Neuronal stem cell (in vitro differentiated cells): Measurements from ENCODE around the gene SCAF4.
A peak's percentile ranks its signal among the peaks of the same experiment; 100 is the strongest.
"Not testable (repeated sequence)": the region's sequence is repeated elsewhere in the genome, so short reads cannot be mapped to it uniquely, and the experiment has no call there.

Experiments used
- DNase-seq: peaks from one replicate; pipeline ENCODE4 v3.0.0-alpha.2; 2013; ENCODE audit warnings: low spot score
- H2AFZ ChIP-seq: one replicate; pipeline ENCODE4 v1.6.1; 2013; ENCODE audit warnings: mild to moderate bottlenecking, low read length, inconsistent platforms
- H2AK5ac ChIP-seq: 2 replicates; pipeline ENCODE4 v1.6.1; 2013; ENCODE audit warnings: low read depth, mild to moderate bottlenecking, inconsistent platforms, low read length, moderate library complexity, mixed read lengths
- H2BK120ac ChIP-seq: 2 replicates; pipeline ENCODE4 v1.6.1; 2013; ENCODE audit warnings: low read depth, mild to moderate bottlenecking, inconsistent platforms, low read length, moderate library complexity, mixed read lengths
- H2BK12ac ChIP-seq: one replicate; pipeline ENCODE4 v1.6.1; 2013; ENCODE audit warnings: low read length, inconsistent platforms
- H2BK15ac ChIP-seq: 2 replicates; pipeline ENCODE4 v1.6.1; 2013; ENCODE audit warnings: mild to moderate bottlenecking, low read length, inconsistent platforms, mixed read lengths
- H2BK5ac ChIP-seq: one replicate; pipeline ENCODE4 v1.6.1; 2013; ENCODE audit warnings: inconsistent platforms, mild to moderate bottlenecking, low read length, moderate library complexity
- H3K14ac ChIP-seq: one replicate; pipeline ENCODE4 v1.6.1; 2013; ENCODE audit warnings: low read length, inconsistent platforms
- H3K18ac ChIP-seq: 2 replicates; pipeline ENCODE4 v1.6.1; 2013; ENCODE audit warnings: low read length, inconsistent platforms
- H3K23ac ChIP-seq: 2 replicates; pipeline ENCODE4 v1.6.1; 2013; ENCODE audit warnings: low read depth, mild to moderate bottlenecking, mixed read lengths, low read length, inconsistent platforms; ENCODE audit not compliant: poor library complexity
- H3K27ac ChIP-seq: replicated peaks from 3 replicates; pipeline ENCODE4 v1.5.1; 2013; ENCODE audit warnings: low read length, inconsistent platforms
- H3K27me3 ChIP-seq, 3 experiments: 2 replicates each; pipeline ENCODE4 v1.6.1; 2013; ENCODE audit warnings: low read length in 3 of 3, mild to moderate bottlenecking in 2 of 3, inconsistent platforms in 1 of 3, low read depth in 1 of 3, mixed read lengths in 1 of 3, moderate library complexity in 1 of 3; ENCODE audit not compliant: control insufficient read depth in 3 of 3, insufficient read depth in 3 of 3
- H3K36me3 ChIP-seq, 2 donors: replicated peaks in 1 of 2; 2 replicates each; pipeline ENCODE4 v1.6.1; 2013; ENCODE audit warnings: low read length in 2 of 2; ENCODE audit not compliant: control insufficient read depth in 2 of 2, insufficient read depth in 2 of 2
- H3K4ac ChIP-seq: 2 replicates; pipeline ENCODE4 v1.6.1; 2013; ENCODE audit warnings: inconsistent platforms, mild to moderate bottlenecking, low read length, moderate library complexity
- H3K4me1 ChIP-seq, 2 donors: 1 replicate in 1 of 2; 2 replicates in 1 of 2; pipeline ENCODE4 v1.6.1; 2013; ENCODE audit warnings: low read length in 2 of 2, low read depth in 1 of 2; ENCODE audit not compliant: control insufficient read depth in 2 of 2, insufficient read depth in 1 of 2
- H3K4me2 ChIP-seq: one replicate; pipeline ENCODE4 v1.6.1; 2013; ENCODE audit warnings: mild to moderate bottlenecking, low read length, inconsistent platforms; ENCODE audit not compliant: insufficient read depth, poor library complexity, severe bottlenecking
- H3K4me3 ChIP-seq, 2 donors: 2 replicates each; pipeline ENCODE4 v1.5.1; 2013; ENCODE audit warnings: low read length in 2 of 2, mild to moderate bottlenecking in 2 of 2, inconsistent platforms in 1 of 2, moderate library complexity in 1 of 2
- H3K79me1 ChIP-seq: one replicate; pipeline ENCODE4 v1.6.1; 2013; ENCODE audit warnings: low read depth, mild to moderate bottlenecking, inconsistent platforms, low read length, moderate library complexity
- H3K9ac ChIP-seq: one replicate; pipeline ENCODE4 v1.6.1; 2013; ENCODE audit warnings: mild to moderate bottlenecking, low read depth, low read length, inconsistent platforms; ENCODE audit not compliant: poor library complexity
- H3K9me3 ChIP-seq, 2 donors: replicated peaks in 1 of 2; 2 replicates each; pipeline versions ENCODE3 to v1.6.1; 2013; ENCODE audit warnings: low read length in 2 of 2, mild to moderate bottlenecking in 2 of 2, inconsistent platforms in 1 of 2, low read depth in 1 of 2, mixed read lengths in 1 of 2, moderate library complexity in 1 of 2; ENCODE audit not compliant: control insufficient read depth in 2 of 2, insufficient read depth in 1 of 2
- H4K8ac ChIP-seq: one replicate; pipeline ENCODE4 v1.6.1; 2013; ENCODE audit warnings: low read depth, mild to moderate bottlenecking, inconsistent platforms, low read length, moderate library complexity
- H4K91ac ChIP-seq: one replicate; pipeline ENCODE4 v1.6.1; 2013; ENCODE audit warnings: low read length, low read depth, mild to moderate bottlenecking, inconsistent platforms; ENCODE audit not compliant: poor library complexity
- WGBS, 2 donors: extraction: QIAGEN DNeasy Blood & Tissue Kit; methylation state at CpG; one replicate each; pipeline ENCODE4 v1.1.7; 2013; ENCODE audit warnings: missing lambda C conversion rate in 2 of 2, mixed read lengths in 1 of 2; ENCODE audit not compliant: insufficient read length in 2 of 2, insufficient replicate concordance in 1 of 2; ENCODE audit errors: extremely low coverage in 2 of 2; 5-methylcytosine and 5-hydroxymethylcytosine counted together

SCAF4 gene

GRCh38 chr21:31659286-31659535 lies 72.7 kb downstream of the SCAF4 start:
- Histone ChIP-seq H3K36me3 (peaks cover 6 to 23% of the 10 kb centered on the region in 2 donors), H2BK120ac (no peak overlapping the region), H3K27me3 (no peaks in the 10 kb centered on the region), H3K9me3 (peaks cover 0 to 8% of the 10 kb centered on the region in 2 donors), H3K14ac (no peak overlapping the region), H2BK5ac (no peak overlapping the region), H2BK15ac (no peak overlapping the region), H3K79me1 (peaks cover 3% of the 10 kb centered on the region), H4K8ac (no peak overlapping the region), H3K18ac (no peak overlapping the region), H3K4me3 (peak overlapping the region; percentile 69 to 97), H3K4me1 (peaks cover 0 to 3% of the 10 kb centered on the region in 2 donors), H3K23ac (peak overlapping the region; percentile 100), H2AFZ (peak overlapping the region; percentile 89), H2AK5ac (no peak overlapping the region), H3K4me2 (peak overlapping the region; percentile 62), H4K91ac (no peak overlapping the region), H3K4ac (no peak overlapping the region), H2BK12ac (no peak overlapping the region), H3K9ac (no peak overlapping the region), H3K27ac (no peak overlapping the region)
- WGBS, 2 donors: no CpG with 5 or more reads among the region's 18 CpGs
- no peak for DNase-seq

GRCh38 chr21:31658053-31658452 lies 73.9 kb downstream of the SCAF4 start:
- H3K14ac ChIP-seq: no peak overlapping the region
- no peak overlapping the region for H2BK5ac ChIP-seq
- H2BK12ac ChIP-seq: no peak overlapping the region
- WGBS, 2 donors: 100% methylated on average over 1 of the region's 9 CpGs; no CpG with 5 or more reads in 1 of the 2 donors
- no peak overlapping the region for H4K8ac ChIP-seq
- peaks cover 3% of the 10 kb centered on the region for H3K79me1 ChIP-seq
- no peak overlapping the region for H2AFZ ChIP-seq
- peaks cover 0 to 8% of the 10 kb centered on the region in 2 donors for H3K9me3 ChIP-seq
- H3K27me3 ChIP-seq: no peaks in the 10 kb centered on the region
- no peak overlapping the region for H3K27ac ChIP-seq
- H2BK15ac ChIP-seq: no peak overlapping the region
- no peak overlapping the region for H3K18ac ChIP-seq
- H2BK120ac ChIP-seq: no peak overlapping the region
- H3K4me1 ChIP-seq: peaks cover 0 to 3% of the 10 kb centered on the region in 2 donors
- no peak overlapping the region for H3K4ac ChIP-seq
- DNase-seq: no peak
- no peak overlapping the region for H3K4me3 ChIP-seq
- no peak overlapping the region for H3K4me2 ChIP-seq
- H3K36me3 ChIP-seq: peaks cover 4 to 11% of the 10 kb centered on the region in 2 donors
- H2AK5ac ChIP-seq: no peak overlapping the region
- no peak overlapping the region for H3K23ac ChIP-seq
- H4K91ac ChIP-seq: no peak overlapping the region
- no peak overlapping the region for H3K9ac ChIP-seq

GRCh38 chr21:31656199-31657095 lies 75.5 kb downstream of the SCAF4 start:
- Histone ChIP-seq H3K4me1 (peaks cover 0 to 3% of the 10 kb centered on the region in 2 donors), H3K4me3 (no peak overlapping the region), H4K91ac (no peak overlapping the region), H3K79me1 (peaks cover 3% of the 10 kb centered on the region), H3K36me3 (peaks cover 0 to under 1% of the 10 kb centered on the region in 2 donors), H3K18ac (no peak overlapping the region), H2BK120ac (no peak overlapping the region), H3K4ac (no peak overlapping the region), H3K9me3 (no peaks in the 10 kb centered on the region), H3K4me2 (no peak overlapping the region), H3K9ac (no peak overlapping the region), H3K14ac (no peak overlapping the region), H3K27me3 (no peaks in the 10 kb centered on the region), H3K27ac (no peak overlapping the region), H3K23ac (no peak overlapping the region), H2AFZ (no peak overlapping the region), H2BK12ac (no peak overlapping the region), H2BK15ac (no peak overlapping the region), H4K8ac (no peak overlapping the region), H2AK5ac (no peak overlapping the region), H2BK5ac (no peak overlapping the region)
- DNase-seq: no peak
- WGBS, 2 donors: no CpG with 5 or more reads among the region's 13 CpGs

GRCh38 chr21:31654821-31655580 lies 76.9 kb downstream of the SCAF4 start:
- not testable (repeated sequence) for H3K79me1 ChIP-seq, H3K4me1 ChIP-seq, H3K14ac ChIP-seq, H4K91ac ChIP-seq, H3K4me3 ChIP-seq, H3K4ac ChIP-seq, H2BK5ac ChIP-seq, H2BK12ac ChIP-seq, H2BK15ac ChIP-seq, H3K18ac ChIP-seq, H2BK120ac ChIP-seq, H3K27ac ChIP-seq, H2AFZ ChIP-seq, H3K23ac ChIP-seq, H3K9ac ChIP-seq, H3K36me3 ChIP-seq, H3K27me3 ChIP-seq, H3K9me3 ChIP-seq, H3K4me2 ChIP-seq, H4K8ac ChIP-seq, DNase-seq, H2AK5ac ChIP-seq
- no CpG with 5 or more reads among the region's 21 CpGs for WGBS, 2 donors
